ENCODE measurements around the gene TMEM178A. TPM values are rescaled to one million over a fixed set of nuclear protein-coding genes. Genes with fewer than 3 reads are reported as not detected.
"Not testable (repeated sequence)": the region's sequence is repeated elsewhere in the genome, so short reads cannot be mapped to it uniquely, and the experiment has no call there.

TMEM178A gene
- total and polyA plus RNA-seq, 3 donors from 2014 or later: 1.9 to 5.7 (median 3.4) TPM

DNA sequence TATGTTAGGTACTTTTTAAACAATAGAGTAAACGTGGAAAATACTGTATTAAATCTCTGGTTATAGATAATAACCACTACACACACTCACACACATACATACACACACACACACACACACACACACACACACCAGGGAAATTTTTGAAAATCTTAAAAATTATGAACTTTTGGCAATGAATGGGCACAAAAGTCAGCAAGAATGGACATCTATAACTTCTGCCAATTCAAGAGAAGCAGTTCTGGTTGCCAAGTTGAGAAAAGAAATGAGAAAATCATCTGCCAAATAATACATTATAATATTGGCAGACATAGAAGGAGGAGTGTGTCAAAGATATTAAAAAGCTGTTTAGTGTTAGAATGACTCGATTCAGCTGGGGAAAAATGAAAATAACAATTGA, 42.9 kb upstream of the TMEM178A start:
- intact Hi-C loops (cut with DNase I; ENCODE audit: low total_unique reads): no loop called here
- Histone ChIP-seq H3K27ac (no peak overlapping the region), H3K9me3 (no peaks in the 10 kb centered on the region), H3K27me3 (no peaks in the 10 kb centered on the region), H3K4me3 (no peak overlapping the region), H3K4me1 (no peaks in the 10 kb centered on the region), H3K36me3 (ENCODE audit: low read depth, missing control alignments) (no peaks in the 10 kb centered on the region)
- 44 to 56% methylated on average over 2 of the region's 2 CpGs for WGBS, 2 donors
- no peak for TF ChIP-seq POLR2A (IDR thresholded peaks at IDR 0.05)
- TF ChIP-seq, protein P1, sequence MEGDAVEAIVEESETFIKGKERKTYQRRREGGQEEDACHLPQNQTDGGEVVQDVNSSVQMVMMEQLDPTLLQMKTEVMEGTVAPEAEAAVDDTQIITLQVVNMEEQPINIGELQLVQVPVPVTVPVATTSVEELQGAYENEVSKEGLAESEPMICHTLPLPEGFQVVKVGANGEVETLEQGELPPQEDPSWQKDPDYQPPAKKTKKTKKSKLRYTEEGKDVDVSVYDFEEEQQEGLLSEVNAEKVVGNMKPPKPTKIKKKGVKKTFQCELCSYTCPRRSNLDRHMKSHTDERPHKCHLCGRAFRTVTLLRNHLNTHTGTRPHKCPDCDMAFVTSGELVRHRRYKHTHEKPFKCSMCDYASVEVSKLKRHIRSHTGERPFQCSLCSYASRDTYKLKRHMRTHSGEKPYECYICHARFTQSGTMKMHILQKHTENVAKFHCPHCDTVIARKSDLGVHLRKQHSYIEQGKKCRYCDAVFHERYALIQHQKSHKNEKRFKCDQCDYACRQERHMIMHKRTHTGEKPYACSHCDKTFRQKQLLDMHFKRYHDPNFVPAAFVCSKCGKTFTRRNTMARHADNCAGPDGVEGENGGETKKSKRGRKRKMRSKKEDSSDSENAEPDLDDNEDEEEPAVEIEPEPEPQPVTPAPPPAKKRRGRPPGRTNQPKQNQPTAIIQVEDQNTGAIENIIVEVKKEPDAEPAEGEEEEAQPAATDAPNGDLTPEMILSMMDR (IDR thresholded peaks at IDR 0.05): no peak
- DNase-seq: no peak

DNA sequence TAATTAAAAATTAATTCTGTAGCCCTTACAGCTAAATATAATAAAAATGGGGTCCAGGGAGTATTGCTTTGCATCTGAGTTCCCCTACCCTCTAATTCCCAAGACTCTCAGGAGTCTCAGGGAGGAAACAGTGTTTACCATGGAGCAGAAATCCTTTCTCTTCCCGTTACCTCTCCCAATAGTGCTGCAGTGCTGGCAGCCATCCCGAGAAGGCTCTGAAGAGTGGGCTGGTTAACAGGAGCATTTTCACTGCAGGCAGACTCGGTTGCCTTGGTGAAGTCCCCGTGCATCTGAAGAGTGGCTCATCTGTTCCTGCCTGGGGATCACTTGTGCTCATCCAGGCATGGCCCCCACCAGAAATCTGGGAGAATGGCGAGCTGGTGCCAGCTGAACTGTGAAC, 41.8 kb upstream of the TMEM178A start:
- intact Hi-C loops (cut with DNase I; ENCODE audit: low total_unique reads): no loop called here
- Histone ChIP-seq H3K27me3 (no peaks in the 10 kb centered on the region), H3K27ac (no peak overlapping the region), H3K9me3 (no peaks in the 10 kb centered on the region), H3K36me3 (ENCODE audit: low read depth, missing control alignments) (no peaks in the 10 kb centered on the region), H3K4me1 (no peaks in the 10 kb centered on the region), H3K4me3 (no peak overlapping the region)
- no peak for TF ChIP-seq POLR2A (IDR thresholded peaks at IDR 0.05)
- TF ChIP-seq, protein P1 (IDR thresholded peaks at IDR 0.05): no peak
- WGBS, 2 donors: 66 to 77% methylated on average over 5 of the region's 5 CpGs
- DNase-seq: no peak

DNA sequence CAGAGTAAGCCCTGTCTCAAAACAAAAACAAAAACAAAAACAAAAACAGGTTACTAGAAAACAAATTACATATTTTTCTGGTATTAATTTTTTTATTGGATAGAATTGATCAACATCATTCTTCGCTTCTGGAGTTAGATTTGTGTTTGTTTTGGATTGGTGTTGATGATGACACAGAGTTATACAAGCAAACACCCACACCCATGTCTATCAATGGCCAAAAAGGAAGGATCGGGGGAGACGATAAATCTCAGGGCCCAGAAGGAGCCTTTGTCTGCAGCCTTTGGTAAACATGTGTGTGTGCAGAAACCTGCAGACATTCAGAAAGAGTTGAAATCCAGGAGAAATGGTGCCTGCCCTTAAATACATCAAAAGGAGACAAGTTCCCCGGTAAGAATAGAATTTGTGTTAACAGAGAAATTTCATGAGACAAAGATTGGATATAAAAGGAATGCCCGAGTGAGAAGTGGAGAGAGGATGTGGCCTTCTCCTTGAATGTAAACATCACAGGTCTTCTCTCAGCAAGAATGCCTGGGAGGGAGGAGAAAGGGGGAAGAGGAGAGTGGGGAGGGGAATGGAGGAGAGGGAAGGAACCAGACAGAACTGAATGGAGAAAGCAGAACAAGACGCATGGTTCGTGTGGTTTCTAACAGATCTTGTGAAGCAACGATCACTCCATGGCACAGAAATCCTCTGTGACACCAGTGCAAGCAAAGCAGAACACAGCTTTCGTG, 40.4 kb upstream of the TMEM178A start:
- Histone ChIP-seq H3K36me3 (ENCODE audit: low read depth, missing control alignments) (no peaks in the 10 kb centered on the region), H3K4me3 (no peak overlapping the region), H3K27ac (no peak overlapping the region), H3K27me3 (no peaks in the 10 kb centered on the region), H3K4me1 (no peaks in the 10 kb centered on the region), H3K9me3 (no peaks in the 10 kb centered on the region)
- TF ChIP-seq, protein P1 (IDR thresholded peaks at IDR 0.05): no peak
- TF ChIP-seq POLR2A (IDR thresholded peaks at IDR 0.05): no peak
- intact Hi-C loops (cut with DNase I; ENCODE audit: low total_unique reads): no loop called here
- WGBS, 2 donors: 82 to 84% methylated on average over 9 of the region's 9 CpGs
- no peak for DNase-seq

DNA sequence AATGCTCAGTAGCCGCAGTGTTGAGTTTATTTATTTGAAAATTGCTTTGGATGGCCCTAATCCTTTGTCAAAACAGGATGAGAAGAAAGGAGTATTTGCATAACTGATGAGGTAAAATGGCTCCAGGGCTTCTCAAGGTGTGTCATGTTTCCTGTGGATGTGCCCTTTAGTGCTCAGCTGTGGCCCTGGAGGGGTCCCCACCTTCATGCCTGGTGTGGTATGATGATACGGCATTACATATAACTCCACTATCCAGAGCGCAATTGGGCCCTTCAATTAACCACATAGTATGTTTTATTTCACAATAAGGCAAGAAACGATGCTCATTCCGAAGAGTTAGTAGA, 39.8 kb upstream of the TMEM178A start:
- Histone ChIP-seq H3K4me1 (no peaks in the 10 kb centered on the region), H3K27ac (no peak overlapping the region), H3K27me3 (no peaks in the 10 kb centered on the region), H3K9me3 (no peaks in the 10 kb centered on the region), H3K4me3 (no peak overlapping the region), H3K36me3 (ENCODE audit: low read depth, missing control alignments) (no peaks in the 10 kb centered on the region)
- DNase-seq: no peak
- WGBS, 2 donors: 72 to 80% methylated on average over 5 of the region's 5 CpGs
- no peak for TF ChIP-seq POLR2A (IDR thresholded peaks at IDR 0.05)
- TF ChIP-seq, protein P1 (IDR thresholded peaks at IDR 0.05): no peak
- intact Hi-C loops (cut with DNase I; ENCODE audit: low total_unique reads): no loop called here

DNA sequence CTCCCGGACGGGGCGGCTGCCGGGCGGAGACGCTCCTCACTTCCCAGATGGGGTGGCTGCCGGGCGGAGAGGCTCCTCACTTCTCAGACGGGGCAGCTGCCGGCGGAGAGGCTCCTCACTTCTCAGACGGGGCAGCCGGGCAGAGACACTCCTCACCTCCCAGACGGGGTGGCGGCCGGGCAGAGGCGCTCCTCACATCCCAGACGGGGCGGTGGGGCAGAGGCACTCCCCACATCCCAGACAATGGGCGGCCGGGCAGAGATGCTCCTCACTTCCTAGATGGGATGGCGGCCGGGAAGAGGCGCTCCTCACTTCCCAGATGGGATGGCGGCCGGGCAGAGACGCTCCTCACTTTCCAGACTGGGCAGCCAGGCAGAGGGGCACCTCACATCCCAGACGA, 37.4 kb upstream of the TMEM178A start:
- H3K4me1 ChIP-seq; H3K36me3 ChIP-seq (ENCODE audit: low read depth, missing control alignments); H3K27me3 ChIP-seq; H3K27ac ChIP-seq; intact Hi-C loops (cut with DNase I; ENCODE audit: low total_unique reads); DNase-seq; H3K4me3 ChIP-seq; H3K9me3 ChIP-seq: not testable (repeated sequence)
- 74% methylated on average over 20 of the region's 28 CpGs; no CpG with 5 or more reads in 1 of the 2 donors for WGBS, 2 donors
